Measurements from ENCODE around the gene KDR.

- TF ChIP-seq CTCF (IDR thresholded peaks at IDR 0.05; ENCODE audit: poor library complexity) (no peak), EZH2phosphoT487 (IDR thresholded peaks at IDR 0.05; ENCODE audit: low read depth, severe bottlenecking, unreplicated experiment) (no peak), EZH2 (IDR thresholded peaks at IDR 0.05; ENCODE audit: borderline replicate concordance) (no peak)
Measured at GRCh38 chr4:55069248-55069647, 56.1 kb downstream of the KDR start.
